CD8-positive, alpha-beta memory T cell (primary cell): ENCODE data around the gene PTPRB. TPM values are rescaled to one million over a fixed set of nuclear protein-coding genes. Genes with fewer than 3 reads are reported as not detected.

Experiments
- CTCF ChIA-PET: fragments of 350-600 bp; sonication (Branson Sonifier 250); formaldehyde crosslinking; loops from one replicate; lab custom pipeline; 2021; ENCODE audit warnings: antibody characterized with exemption; lab: Charles Lee
- POLR2A ChIA-PET: fragments of 350-600 bp; sonication (Branson Sonifier 250); formaldehyde crosslinking; loops from one replicate; lab custom pipeline; 2021; ENCODE audit warnings: antibody characterized with exemption; lab: Charles Lee
- DNase-seq, 5 donors: peaks; one replicate each; pipeline versions ENCODE4 v3.0.0 to v3.0.0-alpha.2; 2020 to 2022; ENCODE audit warnings: mixed read lengths in 1 of 5
- H3K27ac ChIP-seq: one replicate; pipeline ENCODE4 v1.7.0; 2013; ENCODE audit warnings: low read depth, mild to moderate bottlenecking, low read length, moderate library complexity
- H3K27me3 ChIP-seq: 2 replicates; pipeline ENCODE4 v1.7.0; 2013; ENCODE audit warnings: low read length, mild to moderate bottlenecking; ENCODE audit not compliant: insufficient read depth, poor library complexity, severe bottlenecking
- H3K36me3 ChIP-seq: 2 replicates; pipeline ENCODE4 v1.7.0; 2013; ENCODE audit warnings: mild to moderate bottlenecking, low read length, moderate library complexity; ENCODE audit not compliant: insufficient read depth
- H3K4me1 ChIP-seq: 2 replicates; pipeline ENCODE4 v1.7.0; 2013; ENCODE audit warnings: mild to moderate bottlenecking, low read length, moderate library complexity; ENCODE audit not compliant: insufficient read depth
- H3K4me3 ChIP-seq: 2 replicates; pipeline ENCODE4 v1.7.0; 2013; ENCODE audit warnings: mild to moderate bottlenecking, low read length
- H3K9me3 ChIP-seq: 2 replicates; pipeline ENCODE4 v1.7.0; 2013; ENCODE audit warnings: mild to moderate bottlenecking, low read length
- H3K27ac Mint-ChIP-seq, 8 donors: one replicate each; pipeline ENCODE4 v1.8.0; 2020 to 2021; ENCODE audit warnings: mixed read lengths in 8 of 8, mild to moderate bottlenecking in 6 of 8, inconsistent platforms in 3 of 8, moderate library complexity in 3 of 8
- H3K27me3 Mint-ChIP-seq, 2 donors: one replicate each; pipeline ENCODE4 v1.8.0; 2020 to 2021; ENCODE audit warnings: mixed read lengths in 2 of 2, mild to moderate bottlenecking in 1 of 2, moderate library complexity in 1 of 2
- H3K36me3 Mint-ChIP-seq, 3 donors: one replicate each; pipeline ENCODE4 v1.8.0; 2020 to 2021; ENCODE audit warnings: mixed read lengths in 3 of 3, inconsistent platforms in 1 of 3, mild to moderate bottlenecking in 1 of 3
- H3K4me1 Mint-ChIP-seq, 3 donors: one replicate each; pipeline ENCODE4 v1.8.0; 2020 to 2021; ENCODE audit warnings: mixed read lengths in 3 of 3, inconsistent platforms in 1 of 3, mild to moderate bottlenecking in 1 of 3
- H3K4me3 Mint-ChIP-seq, 7 donors: one replicate each; pipeline ENCODE4 v1.8.0; 2020 to 2021; ENCODE audit warnings: mixed read lengths in 7 of 7, mild to moderate bottlenecking in 6 of 7, moderate library complexity in 4 of 7, inconsistent platforms in 2 of 7
- H3K9me3 Mint-ChIP-seq, 5 donors: one replicate each; pipeline ENCODE4 v1.8.0; 2020 to 2022; ENCODE audit warnings: mixed read lengths in 5 of 5, mild to moderate bottlenecking in 3 of 5, moderate library complexity in 2 of 5, inconsistent platforms in 1 of 5
- polyA plus RNA-seq: library from polyadenylated mRNA; unstranded; fragments of 300-500 nt; fragmentation: Illumina TruSeq; gene quantifications from one replicate; pipeline ENCODE4 v1.2.3, GENCODE V29; 2021
- total RNA-seq, 2 experiments: library from RNA; stranded (reverse); gene quantifications; one replicate each; pipeline ENCODE4 v1.2.3, GENCODE V29; 2021

Gene PTPRB
- total and polyA plus RNA-seq, 3 experiments from 2014 or later: not detected

DNA sequence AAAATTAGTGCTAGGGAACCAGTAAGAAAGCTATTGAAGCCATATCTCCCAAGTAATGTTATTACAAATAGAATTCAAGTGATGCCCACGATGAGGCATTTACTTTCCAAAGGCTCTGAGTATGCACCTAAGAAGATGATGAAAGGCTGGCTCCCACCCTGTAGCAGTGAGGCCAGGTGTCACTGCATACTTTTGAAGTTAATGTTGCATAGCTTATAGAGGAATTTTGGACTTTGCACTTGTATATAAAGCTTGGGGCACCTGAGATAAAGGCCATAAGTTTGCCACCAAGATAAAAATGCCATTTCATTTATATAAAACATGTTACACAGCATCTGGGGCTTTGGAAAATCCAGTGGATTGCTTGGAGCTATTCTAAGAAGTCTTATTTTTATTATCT lies 96.2 kb downstream of the PTPRB start:
- Histone ChIP-seq H3K27me3 (no peaks in the 10 kb centered on the region), H3K9me3 (no peaks in the 10 kb centered on the region), H3K36me3 (no peaks in the 10 kb centered on the region), H3K4me1 (no peaks in the 10 kb centered on the region), H3K4me3 (no peak overlapping the region), H3K27ac (no peak overlapping the region)
- Mint-ChIP-seq H3K27ac (no peak overlapping the region), H3K4me3 (no peak overlapping the region), H3K27me3 (peaks cover 0 to 7% of the 10 kb centered on the region in 2 donors), H3K4me1 (no peaks in the 10 kb centered on the region), H3K36me3 (no peaks in the 10 kb centered on the region), H3K9me3 (no peaks in the 10 kb centered on the region)
- ChIA-PET POLR2A (no interaction called here), CTCF (no interaction called here)
- no peak for DNase-seq

DNA sequence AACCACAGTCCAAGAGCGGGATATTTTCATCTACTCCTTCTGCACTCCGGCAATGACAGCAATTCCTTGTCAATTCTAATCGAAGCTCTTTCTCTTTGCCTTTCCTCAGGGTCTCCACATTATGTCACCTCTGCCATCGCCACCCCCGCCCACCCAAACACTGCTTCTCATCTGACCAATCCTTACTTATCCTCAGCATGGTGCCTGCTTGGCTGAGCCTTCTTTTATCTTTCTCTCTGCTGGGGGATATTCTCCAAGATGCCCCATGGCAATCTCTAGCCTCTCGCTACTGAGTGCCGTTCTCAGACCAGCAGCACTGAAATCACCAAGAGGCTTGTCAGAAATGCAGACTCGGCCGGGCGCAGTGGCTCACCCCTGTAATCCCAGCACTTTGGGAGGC lies 100.6 kb downstream of the PTPRB start:
- Histone ChIP-seq H3K9me3 (no peaks in the 10 kb centered on the region), H3K4me1 (no peaks in the 10 kb centered on the region), H3K36me3 (no peaks in the 10 kb centered on the region), H3K27ac (no peak overlapping the region), H3K4me3 (no peak overlapping the region), H3K27me3 (no peaks in the 10 kb centered on the region)
- H3K36me3 Mint-ChIP-seq: peaks cover 0 to 2% (median 0%) of the 10 kb centered on the region in 3 donors
- H3K4me1 Mint-ChIP-seq: no peaks in the 10 kb centered on the region
- no peak overlapping the region for H3K4me3 Mint-ChIP-seq
- H3K9me3 Mint-ChIP-seq: no peaks in the 10 kb centered on the region
- POLR2A ChIA-PET: no interaction called here
- CTCF ChIA-PET: no interaction called here
- no peak for DNase-seq
- no peak overlapping the region for H3K27ac Mint-ChIP-seq
- H3K27me3 Mint-ChIP-seq: peaks cover 0 to 3% of the 10 kb centered on the region in 2 donors

- no peaks in the 10 kb centered on the region for H3K4me1 ChIP-seq
- POLR2A ChIA-PET: no interaction called here
- Mint-ChIP-seq H3K4me1 (no peaks in the 10 kb centered on the region), H3K9me3 (no peaks in the 10 kb centered on the region), H3K4me3 (no peak overlapping the region), H3K27ac (no peak overlapping the region), H3K27me3 (peaks cover 0 to 5% of the 10 kb centered on the region in 2 donors), H3K36me3 (peaks cover 0 to 2% (median 0%) of the 10 kb centered on the region in 3 donors)
- no peaks in the 10 kb centered on the region for H3K9me3 ChIP-seq
- H3K4me3 ChIP-seq: no peak overlapping the region
- CTCF ChIA-PET: no interaction called here
- H3K27ac ChIP-seq: no peak overlapping the region
- no peak for DNase-seq
- no peaks in the 10 kb centered on the region for H3K36me3 ChIP-seq
- no peaks in the 10 kb centered on the region for H3K27me3 ChIP-seq
Observed at GRCh38 chr12:70535896-70536374, 101.3 kb downstream of the PTPRB start.

DNA sequence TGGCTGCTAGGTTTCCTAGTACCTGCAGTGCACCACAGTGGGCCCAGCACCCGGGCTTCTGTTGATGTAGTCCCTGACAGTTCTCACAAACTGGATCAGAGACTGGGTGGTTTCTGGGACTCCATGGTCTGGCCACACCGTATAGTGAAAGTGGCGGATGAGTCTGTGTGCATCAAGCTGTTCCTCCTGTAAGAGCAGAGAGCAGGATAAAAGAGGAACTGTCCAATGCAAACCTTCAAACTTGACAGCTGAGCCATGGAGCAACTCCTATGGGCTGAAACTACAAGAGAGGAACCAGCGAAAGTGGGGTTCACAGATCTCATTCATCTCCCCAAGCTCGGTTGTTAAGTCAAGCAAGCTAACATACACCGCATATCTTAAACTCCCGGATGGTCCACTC lies 102.8 kb downstream of the PTPRB start:
- H3K27me3 Mint-ChIP-seq: peaks cover 0 to 6% of the 10 kb centered on the region in 2 donors
- H3K4me1 ChIP-seq: no peaks in the 10 kb centered on the region
- DNase-seq: no peak
- no peaks in the 10 kb centered on the region for H3K9me3 Mint-ChIP-seq
- ChIA-PET CTCF (no interaction called here), POLR2A (no interaction called here)
- H3K4me1 Mint-ChIP-seq: no peaks in the 10 kb centered on the region
- H3K27ac Mint-ChIP-seq: no peak overlapping the region
- H3K4me3 ChIP-seq: no peak overlapping the region
- H3K4me3 Mint-ChIP-seq: no peak overlapping the region
- H3K36me3 ChIP-seq: no peaks in the 10 kb centered on the region
- H3K9me3 ChIP-seq: no peaks in the 10 kb centered on the region
- no peak overlapping the region for H3K27ac ChIP-seq
- H3K36me3 Mint-ChIP-seq: peaks cover 0 to 2% (median 0%) of the 10 kb centered on the region in 3 donors
- H3K27me3 ChIP-seq: no peaks in the 10 kb centered on the region

- ChIA-PET CTCF (no interaction called here), POLR2A (no interaction called here)
- DNase-seq: no peak
- Histone ChIP-seq H3K4me3 (no peak overlapping the region), H3K36me3 (no peaks in the 10 kb centered on the region), H3K27me3 (no peaks in the 10 kb centered on the region), H3K9me3 (no peaks in the 10 kb centered on the region), H3K27ac (no peak overlapping the region), H3K4me1 (no peaks in the 10 kb centered on the region)
- Mint-ChIP-seq H3K4me3 (no peak overlapping the region), H3K36me3 (peaks cover 0 to 2% (median 0%) of the 10 kb centered on the region in 3 donors), H3K27me3 (peaks cover 0 to 9% of the 10 kb centered on the region in 2 donors), H3K27ac (no peak overlapping the region), H3K9me3 (no peaks in the 10 kb centered on the region), H3K4me1 (no peaks in the 10 kb centered on the region)
Observed at GRCh38 chr12:70529647-70530046, 107.6 kb downstream of the PTPRB start.

DNA sequence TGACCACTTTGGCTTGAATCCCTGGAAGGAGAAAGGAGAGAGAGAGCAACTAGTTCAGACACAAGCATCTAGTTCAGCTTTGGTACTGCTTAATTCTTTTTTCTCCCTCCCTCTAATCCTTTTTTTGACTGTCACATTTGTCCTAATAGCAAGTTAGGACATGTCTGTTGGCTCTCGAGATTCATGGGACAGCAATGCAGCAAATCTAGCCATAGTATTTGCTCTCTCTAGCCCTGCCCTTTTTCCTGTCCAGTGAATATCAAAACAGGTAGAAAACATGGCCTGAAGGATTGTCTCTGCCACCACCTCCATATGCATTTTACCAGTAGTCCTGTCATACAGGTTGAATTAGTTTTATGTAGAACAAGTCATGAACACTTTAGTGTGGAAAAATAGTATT lies 116.4 kb downstream of the PTPRB start:
- Histone ChIP-seq H3K36me3 (no peaks in the 10 kb centered on the region), H3K27me3 (no peaks in the 10 kb centered on the region), H3K4me3 (no peak overlapping the region), H3K9me3 (no peaks in the 10 kb centered on the region), H3K4me1 (no peaks in the 10 kb centered on the region), H3K27ac (no peak overlapping the region)
- H3K9me3 Mint-ChIP-seq: peaks cover 0 to 2% (median 0%) of the 10 kb centered on the region in 5 donors
- POLR2A ChIA-PET: no interaction called here
- no peak overlapping the region for H3K27ac Mint-ChIP-seq
- no peaks in the 10 kb centered on the region for H3K4me1 Mint-ChIP-seq
- CTCF ChIA-PET: no interaction called here
- DNase-seq: no peak
- H3K4me3 Mint-ChIP-seq: no peak overlapping the region
- H3K36me3 Mint-ChIP-seq: no peaks in the 10 kb centered on the region
- peaks cover 4 to 6% of the 10 kb centered on the region in 2 donors for H3K27me3 Mint-ChIP-seq

DNA sequence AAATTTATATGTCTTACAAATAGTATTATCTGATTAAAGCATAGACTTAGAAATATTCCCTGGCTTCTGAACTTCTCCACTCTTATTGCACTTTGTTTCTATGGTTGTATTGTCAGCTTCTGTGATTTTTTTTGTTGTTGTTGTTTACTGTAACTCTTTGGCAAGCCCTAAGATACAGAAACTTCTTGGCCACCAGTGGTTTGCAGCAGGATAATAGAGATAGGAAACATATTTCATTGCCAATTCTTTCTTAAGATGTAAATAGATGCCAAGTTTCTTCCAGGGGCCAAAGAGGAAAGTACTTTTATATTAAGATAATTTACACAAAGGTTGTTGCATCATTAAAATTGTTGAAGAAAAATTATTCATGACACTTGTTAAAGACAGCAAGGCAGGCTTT lies 123.8 kb downstream of the PTPRB start:
- H3K36me3 ChIP-seq: no peaks in the 10 kb centered on the region
- Mint-ChIP-seq H3K27me3 (peaks cover 0 to 8% of the 10 kb centered on the region in 2 donors), H3K9me3 (peaks cover 0 to 4% (median 0%) of the 10 kb centered on the region in 5 donors), H3K36me3 (no peaks in the 10 kb centered on the region), H3K4me1 (no peaks in the 10 kb centered on the region), H3K4me3 (no peak overlapping the region), H3K27ac (no peak overlapping the region)
- H3K27ac ChIP-seq: no peak overlapping the region
- POLR2A ChIA-PET: no interaction called here
- H3K4me1 ChIP-seq: no peaks in the 10 kb centered on the region
- DNase-seq: no peak
- H3K4me3 ChIP-seq: no peak overlapping the region
- no peaks in the 10 kb centered on the region for H3K9me3 ChIP-seq
- no peaks in the 10 kb centered on the region for H3K27me3 ChIP-seq
- CTCF ChIA-PET: no interaction called here

GRCh38 chr12:70508178-70508577 lies 129.1 kb downstream of the PTPRB start:
- Histone ChIP-seq H3K4me3 (no peak overlapping the region), H3K27me3 (peaks cover 3% of the 10 kb centered on the region), H3K27ac (no peak overlapping the region), H3K9me3 (no peaks in the 10 kb centered on the region), H3K4me1 (no peaks in the 10 kb centered on the region), H3K36me3 (no peaks in the 10 kb centered on the region)
- CTCF ChIA-PET: no interaction called here
- Mint-ChIP-seq H3K4me1 (no peaks in the 10 kb centered on the region), H3K36me3 (no peaks in the 10 kb centered on the region), H3K27ac (no peak overlapping the region), H3K27me3 (peaks cover 2 to 10% of the 10 kb centered on the region in 2 donors), H3K9me3 (peaks cover 0 to 5% (median 0%) of the 10 kb centered on the region in 5 donors), H3K4me3 (no peak overlapping the region)
- POLR2A ChIA-PET: no interaction called here
- no peak for DNase-seq
